Measurements from ENCODE around the gene HOXB3.
"Not testable (repeated sequence)": the region's sequence is repeated elsewhere in the genome, so short reads cannot be mapped to it uniquely, and the experiment has no call there.

HOXB3 gene

DNA sequence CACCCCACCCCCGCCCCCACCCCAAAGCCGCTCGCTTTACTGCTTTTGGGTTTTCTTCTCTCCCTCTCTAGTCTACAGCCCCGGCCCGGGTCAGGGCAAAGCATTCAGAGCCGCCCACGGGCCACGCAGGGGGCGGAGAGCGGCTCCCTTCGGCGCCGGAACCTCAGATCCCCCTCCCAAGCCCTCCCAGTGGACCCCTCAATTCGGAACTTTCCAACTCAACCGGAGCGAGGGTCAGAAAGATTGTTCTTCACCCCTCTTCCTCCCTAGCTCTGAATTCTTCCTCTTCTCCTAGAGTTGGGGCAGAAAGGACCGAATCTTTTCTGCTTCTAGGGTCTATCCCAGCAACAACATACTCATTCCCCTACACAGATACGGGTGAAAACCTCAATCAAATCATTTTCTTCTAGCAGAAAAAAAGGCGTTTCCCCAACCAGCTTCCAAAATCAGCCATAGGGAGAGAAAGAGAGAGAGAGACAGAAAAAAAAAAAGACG, 46.1 kb downstream of the HOXB3 start:
- DNase-seq = peak in 1 of 2 donors; percentile 81

DNA sequence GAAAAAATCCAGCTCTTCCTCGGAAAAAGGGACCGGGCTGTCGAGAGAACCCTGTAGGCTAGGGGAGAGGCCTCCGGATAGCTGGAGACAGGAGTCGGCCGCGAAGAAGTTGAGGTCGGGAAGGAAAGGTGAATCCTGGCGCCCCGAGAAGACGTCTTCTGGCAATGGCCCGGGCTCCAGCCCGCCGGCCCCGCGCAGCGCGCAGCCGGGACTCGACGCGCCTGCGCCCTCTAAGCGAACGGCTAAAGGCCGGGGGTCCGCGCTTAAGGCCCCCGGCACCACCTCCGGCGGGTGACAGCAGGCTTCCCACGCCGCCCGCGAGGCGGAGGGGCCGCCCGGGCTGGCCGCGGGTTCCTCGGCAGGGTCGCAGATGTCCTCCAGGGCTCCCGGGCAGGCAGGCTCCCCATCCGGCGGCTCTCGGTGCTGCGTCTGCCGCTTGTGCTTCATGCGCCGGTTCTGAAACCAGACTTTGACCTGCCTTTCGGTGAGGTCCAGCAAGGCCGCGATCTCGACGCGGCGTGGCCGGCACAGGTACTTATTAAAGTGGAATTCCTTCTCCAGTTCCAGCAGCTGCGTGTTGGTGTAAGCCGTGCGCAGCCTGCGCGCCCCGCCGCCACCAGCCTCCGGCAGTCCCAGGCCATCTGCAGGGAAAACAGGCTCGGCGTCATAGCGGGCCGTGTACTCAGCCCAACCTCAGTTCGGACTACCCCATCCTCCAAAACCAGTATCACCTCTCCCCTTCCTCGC, 46.8 kb downstream of the HOXB3 start:
- DNase-seq = peak in 1 of 2 donors; percentile 83

DNA sequence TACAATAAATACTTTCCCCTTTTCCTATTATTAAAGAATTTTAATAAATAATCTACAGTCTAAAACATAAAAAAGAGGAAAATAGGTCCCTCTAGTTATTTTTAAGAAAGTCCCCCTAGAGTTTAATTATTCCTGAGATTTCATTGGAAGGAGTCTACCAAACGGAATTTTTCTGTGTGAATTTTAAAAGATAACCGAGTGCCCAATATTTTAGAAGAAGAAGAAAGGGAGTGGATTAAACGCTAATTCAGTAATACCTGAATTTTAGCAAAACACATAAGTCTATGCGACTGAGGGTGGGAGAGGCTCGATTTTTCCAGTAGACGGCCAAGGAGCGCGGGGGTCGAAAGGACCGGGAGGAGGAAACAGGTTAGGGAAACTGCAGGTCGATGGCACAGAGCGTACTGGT, 47.3 kb downstream of the HOXB3 start:
- no peak for DNase-seq

DNA sequence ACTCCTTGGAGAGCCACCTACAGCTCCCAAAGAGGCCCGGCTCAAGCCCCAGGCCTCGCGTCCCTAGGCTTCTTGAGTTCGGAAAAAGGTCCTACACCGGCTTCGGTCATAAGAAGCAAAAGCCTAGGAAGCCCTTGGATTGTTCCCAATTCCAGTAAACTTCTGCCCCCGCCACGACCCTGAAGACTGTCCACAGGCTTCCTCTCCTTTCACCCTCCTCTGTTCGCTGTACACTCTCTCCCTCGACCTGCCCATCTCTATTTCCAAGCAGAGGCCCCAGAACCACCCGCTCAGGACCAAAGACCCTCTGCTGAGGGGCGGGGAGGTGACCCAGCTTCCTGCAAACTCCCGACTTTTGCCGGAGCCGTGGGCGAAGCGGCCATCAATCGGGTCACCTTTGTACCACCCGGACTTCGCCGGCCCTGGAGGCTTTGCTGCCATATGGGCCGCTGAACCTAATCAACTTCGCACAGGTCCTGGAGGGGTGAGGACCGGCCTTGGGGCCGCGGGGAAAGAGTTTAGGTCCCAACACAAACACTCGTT, 47.9 kb downstream of the HOXB3 start:
- DNase-seq = peak in 1 of 2 donors; percentile 58

DNA sequence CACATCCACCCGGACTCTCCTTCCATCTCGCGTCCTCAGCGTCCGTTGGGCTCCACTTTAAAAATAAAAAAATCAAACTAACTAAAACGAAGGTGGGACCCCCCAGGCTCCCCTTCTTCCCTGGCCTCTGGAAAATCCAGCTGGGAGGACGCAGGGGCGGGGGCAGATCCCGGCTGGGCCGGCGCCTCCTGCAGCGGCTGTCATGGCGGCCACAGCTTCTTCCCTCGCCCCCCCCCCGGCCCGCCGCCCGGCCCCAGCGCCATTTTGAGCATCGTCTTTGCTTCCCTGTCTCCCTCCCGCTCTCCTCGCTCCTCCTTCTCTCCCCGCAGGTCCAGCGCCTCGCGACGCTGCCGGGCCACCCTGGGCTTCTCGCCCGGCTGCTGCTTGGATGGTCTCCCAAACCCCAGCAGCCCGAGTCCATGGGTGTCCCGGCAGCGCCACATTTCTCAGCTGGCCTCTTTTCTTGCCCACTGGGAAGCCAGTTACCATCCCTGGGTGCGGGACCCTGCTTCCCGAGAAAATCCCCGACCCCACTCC, 48.4 kb downstream of the HOXB3 start:
- DNase-seq = peak in 1 of 2 donors; percentile 71

DNA sequence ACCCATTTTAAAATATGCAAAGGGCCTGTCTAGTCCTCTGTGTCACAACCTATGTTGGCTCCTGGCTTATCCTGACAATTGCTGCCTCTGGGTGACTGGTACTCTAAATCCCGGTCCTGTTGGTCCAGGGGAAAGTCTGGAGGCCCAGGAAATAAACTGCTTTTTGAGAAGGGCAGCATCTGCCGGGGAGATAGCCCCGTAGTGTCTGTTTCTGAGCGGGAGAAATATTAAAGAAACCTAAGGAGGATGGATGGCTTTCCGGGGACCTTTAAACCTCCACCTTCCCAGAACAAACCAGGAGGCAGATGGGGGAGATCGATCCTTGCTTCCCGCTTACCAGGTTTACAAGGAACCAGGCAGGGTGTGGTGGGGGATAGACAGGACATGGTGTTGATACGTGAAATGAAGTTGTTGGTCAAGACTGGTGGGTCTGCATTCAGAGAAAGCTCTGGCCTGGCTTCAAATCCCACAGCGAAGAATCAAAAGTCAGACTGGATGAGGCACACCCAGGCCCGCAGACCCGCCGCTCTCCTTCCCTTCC, 48.9 kb downstream of the HOXB3 start:
- DNase-seq = no peak

DNA sequence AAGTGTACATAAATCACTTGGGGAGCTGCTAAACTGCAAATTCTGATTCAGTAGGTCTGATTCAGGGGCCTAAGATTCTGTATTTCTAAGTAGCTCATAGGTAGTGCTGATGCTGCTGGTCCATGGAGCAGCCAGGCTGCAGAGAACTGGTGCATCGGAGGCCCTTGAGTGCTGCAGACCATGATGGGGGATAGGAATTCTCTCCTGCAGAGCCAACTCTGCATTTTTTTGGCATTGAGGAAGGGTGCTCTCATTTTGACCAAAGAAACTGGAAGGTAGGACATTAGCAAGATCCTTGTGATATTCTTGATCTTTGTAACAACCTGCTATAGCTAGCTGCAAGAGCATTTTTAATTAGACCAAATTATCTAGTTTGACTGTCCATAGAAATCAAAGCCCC, 49.8 kb downstream of the HOXB3 start:
- no peak for DNase-seq

DNA sequence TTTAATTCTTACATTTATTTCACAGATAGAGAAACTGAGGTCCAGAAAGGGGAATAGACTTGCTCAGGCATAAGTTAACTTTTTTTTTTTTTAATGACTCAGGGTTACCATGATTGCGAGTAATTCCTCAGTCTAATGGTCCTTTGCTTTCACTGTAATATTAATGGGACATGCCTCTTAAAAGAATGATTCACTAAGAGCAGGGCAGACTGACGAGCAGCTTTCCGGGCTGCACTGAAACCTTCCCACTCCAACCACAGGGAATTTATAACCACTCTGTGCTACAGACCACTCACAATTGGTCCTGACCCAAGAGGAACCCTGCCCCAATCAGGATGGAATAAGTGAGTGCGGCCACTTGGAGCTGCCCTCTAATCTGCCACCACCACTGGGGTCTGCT, 50.9 kb downstream of the HOXB3 start:
- DNase-seq = no peak

DNA sequence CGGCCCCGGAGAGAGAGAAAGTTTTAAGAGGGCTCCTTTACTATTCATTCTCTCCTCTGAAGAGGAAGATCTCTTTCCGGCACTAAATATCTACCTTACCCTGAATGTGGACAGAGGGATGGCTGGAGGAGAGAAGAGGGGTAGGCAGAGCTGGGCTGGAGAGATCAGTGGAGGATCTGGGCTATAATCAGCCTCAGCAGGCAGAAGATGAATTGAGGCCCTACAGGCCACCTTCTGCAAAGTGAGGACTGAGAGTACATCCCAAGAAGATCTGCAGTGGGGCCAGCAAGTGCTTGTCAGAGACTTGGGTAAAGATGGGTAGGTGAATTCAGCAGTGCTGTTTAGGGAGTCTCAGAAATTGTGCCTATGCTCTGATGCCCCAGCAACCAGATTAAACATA, 52.7 kb downstream of the HOXB3 start:
- DNase-seq = no peak

DNA sequence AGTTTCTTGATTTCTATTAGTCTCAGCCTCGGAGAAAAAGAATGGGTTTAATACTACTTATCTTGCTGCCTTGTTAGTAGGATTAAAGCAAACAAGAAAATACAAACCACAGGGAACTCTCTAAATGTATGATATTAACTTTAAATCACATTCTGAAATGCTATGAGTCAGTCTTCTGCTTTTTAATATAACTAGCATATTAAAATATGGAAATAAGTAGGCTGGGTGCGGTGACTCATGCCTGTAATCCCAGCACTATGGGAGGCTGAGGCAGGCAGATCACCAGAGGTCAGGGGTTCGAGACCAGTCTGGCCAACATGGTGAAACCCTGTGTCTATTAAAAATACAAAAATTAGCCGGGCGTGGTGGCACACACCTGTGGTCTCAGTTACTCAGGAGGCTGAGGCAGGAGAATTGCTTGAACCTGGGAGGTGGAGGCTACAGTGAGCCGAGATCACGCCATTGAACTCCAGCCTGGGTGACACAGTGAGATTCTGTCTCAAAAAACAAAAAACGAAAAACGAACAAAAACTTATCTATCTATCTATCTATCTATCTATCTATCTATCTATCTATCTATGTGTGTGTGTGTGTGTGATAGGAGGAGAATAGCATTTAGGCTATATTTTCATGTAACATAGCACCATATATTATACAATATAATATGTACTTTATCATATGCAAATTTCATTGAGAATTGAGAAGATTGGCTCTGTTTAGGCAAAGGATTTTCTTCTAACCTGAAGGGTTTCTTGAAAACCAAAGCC, 54.1 kb downstream of the HOXB3 start:
- not testable (repeated sequence) for DNase-seq

DNA sequence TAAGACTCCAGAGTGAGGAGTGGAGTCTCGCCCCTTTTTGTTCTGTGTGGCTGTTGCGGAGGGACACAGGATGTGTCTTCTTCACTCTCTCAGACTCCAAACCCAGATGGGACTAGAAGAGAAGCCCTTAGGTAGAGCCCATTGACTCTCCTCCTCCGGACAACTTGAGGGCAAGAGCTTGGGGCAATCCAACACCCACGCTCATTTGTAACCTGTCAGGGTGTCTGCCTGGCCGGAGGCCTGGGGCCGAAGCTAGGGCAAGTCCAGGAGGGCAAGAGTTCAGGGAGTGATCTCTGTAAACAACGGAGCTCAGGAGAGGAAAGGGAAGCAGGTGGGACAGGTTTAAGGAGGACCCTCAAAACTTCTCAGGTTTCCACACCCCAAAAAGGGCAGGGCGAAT, 57.8 kb downstream of the HOXB3 start:
- DNase-seq = no peak

DNA sequence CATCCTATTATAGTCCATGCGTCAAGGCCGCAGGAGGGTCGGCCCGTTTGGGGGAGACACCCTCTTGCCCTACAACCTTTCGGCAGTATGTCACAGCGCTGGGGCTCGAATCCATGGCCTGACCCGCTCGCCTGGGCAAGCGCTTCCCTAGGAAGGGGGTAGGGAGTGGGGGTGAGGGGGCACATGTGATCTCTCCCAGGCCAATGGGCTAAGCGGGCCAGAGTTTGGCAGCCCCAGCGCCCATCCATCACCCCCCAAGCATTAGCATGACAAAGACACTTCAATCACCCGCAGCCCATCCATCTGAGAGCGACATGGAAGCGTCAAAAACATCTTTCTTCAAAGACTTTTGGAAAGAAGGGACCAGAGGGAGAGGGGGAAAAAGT, 59.2 kb downstream of the HOXB3 start, which contains the start of gene HOXB1:
Gene HOXB1 (minus strand): TSS at position 125 of the 386 bp plus-strand sequence. CDS start 107 bp downstream, at position 18.
- no peak for DNase-seq

DNA sequence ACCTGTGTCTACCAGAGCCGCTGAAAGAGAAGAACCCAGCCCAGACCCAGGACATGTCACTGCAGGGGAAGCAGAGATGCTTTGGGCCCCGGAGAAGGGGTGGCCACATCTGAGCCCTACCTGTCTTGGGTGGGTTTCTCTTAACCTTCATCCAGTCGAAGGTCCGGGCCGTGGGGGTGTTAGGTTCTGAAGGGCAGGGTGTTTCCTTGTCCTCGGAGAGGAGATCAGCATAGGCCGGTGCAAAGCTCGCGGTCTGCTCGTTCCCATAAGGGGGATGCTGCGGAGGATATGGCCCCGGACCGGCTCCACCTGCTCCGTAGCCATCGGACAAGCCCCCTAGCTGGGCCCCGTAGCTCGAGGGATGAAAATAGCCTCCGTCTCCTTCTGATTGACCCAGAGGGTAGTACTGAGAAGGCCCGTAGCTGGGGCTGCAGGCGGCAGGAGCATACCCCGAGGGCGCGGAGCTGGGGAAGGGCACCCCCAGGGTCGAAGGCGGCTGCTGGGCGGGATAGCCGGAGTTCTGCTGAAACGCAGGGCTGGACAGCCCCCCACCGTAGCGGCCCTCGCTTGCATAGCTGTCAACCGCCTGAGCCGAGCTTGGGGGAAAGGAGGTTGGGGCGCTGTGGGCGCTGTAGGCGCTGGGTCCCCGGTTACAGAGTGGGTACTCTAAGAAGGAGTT, 59.7 kb downstream of the HOXB3 start:
- no peak for DNase-seq

DNA sequence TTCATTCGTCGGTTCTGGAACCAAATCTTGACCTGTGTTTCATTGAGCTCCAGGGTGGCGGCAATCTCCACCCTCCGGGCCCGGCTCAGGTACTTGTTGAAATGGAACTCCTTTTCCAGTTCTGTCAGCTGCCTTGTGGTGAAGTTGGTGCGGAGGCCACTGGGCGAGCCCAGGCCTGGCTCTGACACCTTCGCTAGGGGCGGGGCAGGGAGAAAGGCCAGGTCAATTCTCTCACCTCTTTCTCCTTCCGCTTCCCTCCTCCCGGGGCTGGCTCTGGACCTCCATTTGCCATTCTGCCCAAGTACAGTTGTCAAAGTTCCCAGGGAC, 60.4 kb downstream of the HOXB3 start:
- DNase-seq = no peak

DNA sequence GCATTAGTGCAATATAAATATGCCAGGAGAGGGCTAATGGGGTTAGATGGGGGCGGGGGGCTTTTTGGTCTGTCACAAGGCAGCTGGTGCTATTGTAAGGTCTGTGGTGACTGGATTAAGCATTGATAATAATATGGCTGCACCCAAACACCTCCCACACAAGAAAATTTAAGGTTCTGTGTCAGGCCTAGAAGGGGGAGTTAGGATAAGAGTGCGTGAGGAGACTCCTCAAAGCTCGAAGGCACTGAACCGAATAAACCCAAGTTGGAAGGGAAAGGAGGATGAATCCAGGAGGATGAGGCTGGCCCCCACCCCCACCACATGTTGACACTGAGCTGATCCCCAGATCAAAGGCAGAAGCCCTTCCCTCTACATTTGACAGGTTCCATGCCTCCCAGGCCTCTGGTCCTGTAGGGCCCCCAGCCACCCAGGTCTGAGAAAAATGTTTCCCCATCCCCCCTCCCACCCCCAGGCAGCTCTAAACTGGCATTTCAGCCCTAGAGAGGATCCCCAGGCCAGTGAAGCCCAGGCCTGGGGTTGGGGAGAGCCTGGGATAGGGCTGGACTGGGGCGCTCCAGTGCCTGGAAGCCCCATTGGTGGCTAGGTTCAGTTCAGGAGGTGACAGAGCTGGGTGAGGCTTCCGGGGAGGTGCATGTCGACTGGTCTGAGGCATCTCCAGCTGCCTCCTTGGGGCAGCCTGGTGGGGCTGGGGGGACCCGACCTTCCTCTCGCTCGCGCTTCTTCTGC, 60.9 kb downstream of the HOXB3 start:
- no peak for DNase-seq

DNA sequence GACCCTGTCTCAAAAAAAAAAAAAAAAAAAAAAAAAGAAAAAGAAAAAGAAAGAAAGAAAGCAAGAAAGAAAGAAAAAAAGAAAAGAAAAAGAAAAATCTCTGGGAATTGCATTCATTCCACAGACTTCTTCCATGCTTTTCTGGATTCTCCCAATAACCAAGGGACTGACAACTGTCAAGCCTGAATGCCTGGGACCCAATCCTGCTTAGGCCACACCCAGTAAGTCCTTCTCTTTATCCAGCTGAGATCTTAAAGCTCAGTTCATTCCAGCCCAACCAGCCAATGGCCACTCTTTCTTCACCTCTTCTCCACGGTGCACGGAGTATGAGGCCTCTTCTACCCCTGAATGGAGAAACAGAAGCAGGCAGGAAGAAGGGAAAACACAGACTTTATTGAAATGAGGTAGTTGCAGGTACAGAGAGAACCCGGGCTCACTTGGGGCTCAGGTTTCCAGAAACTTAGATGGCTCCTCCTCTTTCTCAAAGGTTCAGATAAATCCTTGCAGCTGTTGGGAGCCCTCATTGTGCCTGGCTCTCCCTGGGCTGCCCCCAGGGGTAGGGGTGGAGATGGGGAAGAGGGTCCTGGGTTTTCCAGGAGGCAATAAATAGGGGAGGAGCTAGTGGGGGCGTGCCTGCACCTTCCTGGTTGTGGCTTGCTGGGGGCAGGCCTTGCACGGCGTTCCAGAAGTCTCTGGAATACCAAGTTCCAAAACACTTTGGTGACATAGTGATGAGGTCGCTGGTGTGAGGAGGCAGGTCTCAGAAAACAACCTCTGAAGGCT, 61.7 kb downstream of the HOXB3 start:
- no peak for DNase-seq

DNA sequence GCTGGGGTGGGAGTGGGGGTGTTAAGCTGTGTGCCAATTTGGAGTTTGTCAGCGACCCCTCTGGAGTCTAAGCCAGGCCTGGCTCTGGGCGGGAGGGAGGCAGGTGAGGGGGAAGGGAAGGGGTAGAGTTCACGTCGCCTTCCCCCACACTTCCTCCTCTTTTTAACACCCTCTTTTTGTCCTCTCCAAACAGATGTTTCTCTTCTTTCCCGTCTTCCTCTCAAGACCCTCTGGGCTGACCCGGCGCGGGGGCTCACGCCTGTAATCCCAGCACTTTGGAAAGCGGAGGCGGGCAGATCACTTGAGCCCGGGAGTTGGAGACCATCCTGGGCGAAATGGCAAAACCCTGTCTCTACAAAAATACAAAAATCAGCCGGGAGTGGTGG, 62.5 kb downstream of the HOXB3 start:
- DNase-seq = no peak

DNA sequence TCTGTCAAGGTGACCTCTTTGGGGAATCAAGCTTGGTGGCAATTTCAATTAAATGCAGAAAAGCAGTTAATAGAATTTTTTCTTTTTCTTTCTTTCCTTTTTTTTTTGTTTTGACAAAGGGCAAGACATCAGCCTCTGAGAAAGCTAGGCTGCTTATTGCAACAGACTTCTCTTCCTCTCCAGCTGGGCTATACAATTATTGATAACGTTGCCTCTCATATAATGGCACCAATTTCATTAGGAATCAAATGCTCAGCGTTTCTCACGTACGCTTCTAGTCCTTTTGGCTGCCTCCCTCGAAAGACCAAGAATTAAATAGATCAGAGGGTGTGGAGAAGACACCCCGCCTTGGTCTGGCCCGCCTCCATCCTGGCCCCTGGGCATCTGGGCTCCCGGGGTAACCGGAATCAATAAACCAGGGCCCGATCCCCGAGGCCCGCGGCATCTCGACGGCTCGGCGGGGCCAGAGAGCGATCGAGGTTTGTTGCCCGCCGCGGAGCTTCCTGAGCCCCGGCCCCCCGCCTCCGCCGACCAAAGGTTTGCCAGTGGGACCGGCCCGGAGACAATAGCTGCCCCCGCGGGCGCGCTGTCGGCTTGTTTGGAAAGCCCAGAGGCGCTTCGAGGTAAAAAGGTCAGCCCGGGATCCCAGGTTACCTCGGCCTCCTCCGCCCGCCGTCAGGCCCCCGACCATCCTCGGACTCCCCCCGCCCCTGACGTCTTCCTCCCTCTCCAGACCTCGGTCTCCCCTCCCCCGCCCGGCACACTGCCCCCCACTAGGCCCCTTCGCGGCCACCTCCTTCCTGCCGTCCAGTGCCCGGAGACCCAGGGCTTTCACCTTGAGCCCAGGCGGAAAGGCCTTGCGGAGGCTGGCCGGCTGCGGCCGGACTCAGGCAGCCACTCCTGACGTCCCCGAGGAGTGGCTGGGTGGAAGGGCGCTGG, 63.2 kb downstream of the HOXB3 start:
- DNase-seq = no peak

DNA sequence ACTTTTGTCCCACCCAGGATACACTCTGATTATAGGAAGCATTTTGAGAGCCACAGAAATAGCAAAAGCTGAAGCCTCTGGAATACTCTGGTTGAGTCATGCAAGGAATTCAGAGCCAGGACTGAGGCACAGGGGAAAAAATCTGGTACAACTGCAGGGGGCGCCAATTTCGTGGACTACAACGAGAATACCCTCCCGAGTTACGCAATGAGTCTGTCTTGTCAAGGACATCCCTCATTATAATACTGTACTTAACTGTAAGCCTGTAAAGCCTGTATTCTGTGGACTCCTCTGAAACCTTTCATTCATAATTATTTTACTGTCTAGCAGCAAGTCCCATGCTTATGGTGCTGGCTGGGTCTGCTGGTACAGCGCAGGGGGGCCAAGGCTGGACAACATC, 67.0 kb downstream of the HOXB3 start:
- no peak for DNase-seq

DNA sequence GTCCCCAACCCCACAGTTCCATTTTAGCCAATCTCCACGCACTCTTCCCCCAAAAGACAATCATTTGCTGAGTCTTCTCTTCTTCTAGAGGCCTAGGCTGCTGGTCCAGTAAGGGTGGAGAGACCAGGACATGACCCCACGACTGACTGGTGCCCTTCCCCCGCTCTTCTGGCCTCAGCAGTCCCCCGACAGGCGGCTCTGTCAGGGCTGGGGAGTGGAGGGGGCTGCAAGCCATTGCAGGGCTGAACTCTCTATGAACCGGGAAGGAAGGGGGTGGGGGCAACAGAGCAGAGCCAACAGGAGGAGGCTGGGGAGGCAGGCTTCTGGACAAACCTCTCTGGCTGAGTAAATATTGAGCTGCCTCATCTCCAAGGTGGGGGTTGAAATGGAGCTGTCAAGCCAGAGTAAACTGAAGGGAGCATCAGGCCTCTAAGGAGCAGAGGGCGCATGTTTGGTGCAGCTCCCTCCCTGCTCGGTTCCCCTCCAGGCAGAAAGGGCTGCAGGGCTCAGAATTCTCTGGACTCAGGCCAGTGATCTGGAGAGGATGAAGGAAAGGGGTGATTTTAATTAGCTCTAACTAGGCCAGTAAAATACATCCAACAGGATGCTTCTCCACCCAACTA, 67.9 kb downstream of the HOXB3 start:
- DNase-seq = no peak
